NB4 (cell line): ENCODE data around the gene RASA2.
"Not testable (repeated sequence)": the region's sequence is repeated elsewhere in the genome, so short reads cannot be mapped to it uniquely, and the experiment has no call there.

Experiments
- DNase-seq: peaks from one replicate; pipeline ENCODE4 v3.0.0; 2010; ENCODE audit warnings: low read depth
- H3K4me3 ChIP-seq: one replicate; pipeline ENCODE4 v1.5.1; 2011; ENCODE audit warnings: mild to moderate bottlenecking, low read depth, low read length, moderate library complexity
- MYC ChIP-seq: IDR thresholded peaks from 2 replicates; pipeline ENCODE4 v1.6.1; 2011; ENCODE audit warnings: low read depth, low read length
- POLR2A ChIP-seq: IDR thresholded peaks from 2 replicates; pipeline ENCODE4 v1.6.1; 2011; ENCODE audit warnings: mild to moderate bottlenecking; ENCODE audit not compliant: insufficient read length; ENCODE audit errors: extremely low read depth
- TF ChIP-seq, protein P1 (sequence below): IDR thresholded peaks from 2 replicates; pipeline ENCODE4 v1.6.1; 2011; ENCODE audit warnings: low read depth, low read length
- TF ChIP-seq, protein P2 (sequence below): IDR thresholded peaks from one replicate; pipeline ENCODE4 v1.5.1; 2012; ENCODE audit warnings: low read depth, low read length

RASA2 gene

DNA sequence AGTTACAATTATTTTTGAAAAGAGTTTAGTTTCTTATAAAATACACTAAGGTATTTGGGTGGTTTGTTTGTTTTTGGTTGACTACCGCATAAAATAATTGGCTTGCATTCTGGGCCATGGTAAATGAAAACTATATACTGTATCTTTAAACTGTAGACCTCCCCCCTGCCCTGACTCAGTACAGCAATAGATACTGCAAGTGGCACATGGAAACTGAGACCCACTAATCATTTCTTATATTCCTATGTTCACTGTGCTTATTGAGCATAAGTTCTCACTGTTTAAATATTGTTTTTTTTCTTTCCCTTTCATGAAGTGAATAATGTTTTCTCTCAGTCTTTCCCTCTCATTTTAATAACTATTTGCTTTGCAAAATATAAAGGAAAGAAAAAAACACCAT is 45.8 kb downstream of the RASA2 start:
- no peak overlapping the region for H3K4me3 ChIP-seq
- TF ChIP-seq, protein P1, sequence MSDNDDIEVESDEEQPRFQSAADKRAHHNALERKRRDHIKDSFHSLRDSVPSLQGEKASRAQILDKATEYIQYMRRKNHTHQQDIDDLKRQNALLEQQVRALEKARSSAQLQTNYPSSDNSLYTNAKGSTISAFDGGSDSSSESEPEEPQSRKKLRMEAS, result no peak
- TF ChIP-seq POLR2A, result no peak
- TF ChIP-seq MYC, result no peak
- TF ChIP-seq, protein P2, sequence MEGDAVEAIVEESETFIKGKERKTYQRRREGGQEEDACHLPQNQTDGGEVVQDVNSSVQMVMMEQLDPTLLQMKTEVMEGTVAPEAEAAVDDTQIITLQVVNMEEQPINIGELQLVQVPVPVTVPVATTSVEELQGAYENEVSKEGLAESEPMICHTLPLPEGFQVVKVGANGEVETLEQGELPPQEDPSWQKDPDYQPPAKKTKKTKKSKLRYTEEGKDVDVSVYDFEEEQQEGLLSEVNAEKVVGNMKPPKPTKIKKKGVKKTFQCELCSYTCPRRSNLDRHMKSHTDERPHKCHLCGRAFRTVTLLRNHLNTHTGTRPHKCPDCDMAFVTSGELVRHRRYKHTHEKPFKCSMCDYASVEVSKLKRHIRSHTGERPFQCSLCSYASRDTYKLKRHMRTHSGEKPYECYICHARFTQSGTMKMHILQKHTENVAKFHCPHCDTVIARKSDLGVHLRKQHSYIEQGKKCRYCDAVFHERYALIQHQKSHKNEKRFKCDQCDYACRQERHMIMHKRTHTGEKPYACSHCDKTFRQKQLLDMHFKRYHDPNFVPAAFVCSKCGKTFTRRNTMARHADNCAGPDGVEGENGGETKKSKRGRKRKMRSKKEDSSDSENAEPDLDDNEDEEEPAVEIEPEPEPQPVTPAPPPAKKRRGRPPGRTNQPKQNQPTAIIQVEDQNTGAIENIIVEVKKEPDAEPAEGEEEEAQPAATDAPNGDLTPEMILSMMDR, result no peak
- DNase-seq, result no peak

DNA sequence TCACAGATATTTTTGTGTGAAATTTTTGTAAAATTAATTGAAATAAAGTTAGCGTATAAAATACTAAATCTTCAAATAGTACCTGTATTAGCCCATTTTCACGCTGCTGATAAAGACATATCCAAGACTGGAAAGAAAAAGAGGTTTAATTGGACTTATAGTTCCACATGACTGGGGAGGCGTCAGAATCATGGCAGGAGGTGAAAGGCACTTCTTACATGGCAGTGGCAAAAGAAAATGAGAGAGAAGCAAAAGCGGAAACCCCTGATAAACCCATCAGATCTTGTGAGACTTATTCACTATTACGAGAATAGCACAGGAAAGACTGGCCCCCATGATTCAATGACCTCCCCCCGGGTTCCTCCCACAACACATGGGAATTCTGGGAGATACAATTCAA is 49.2 kb downstream of the RASA2 start:
- DNase-seq, H3K4me3 ChIP-seq: not testable (repeated sequence)

DNA sequence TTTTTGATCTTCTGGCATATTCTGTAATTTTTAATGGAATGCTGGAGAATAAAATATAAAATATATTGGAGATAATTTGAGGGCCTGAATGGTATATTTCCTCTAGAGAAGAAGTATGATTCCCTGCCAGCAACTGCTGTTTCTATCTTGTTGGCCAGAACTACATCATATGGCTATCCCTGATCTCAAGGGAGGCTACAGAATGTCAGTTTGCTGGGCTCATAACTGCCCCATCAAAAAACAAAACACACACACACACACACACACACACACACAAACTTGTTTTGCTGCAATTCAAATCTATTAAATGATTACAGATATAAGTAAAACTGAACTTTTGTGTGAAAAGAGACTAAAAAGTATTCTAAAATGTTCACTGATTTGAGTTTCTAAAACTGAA is 51.0 kb downstream of the RASA2 start:
- no peak for TF ChIP-seq POLR2A
- TF ChIP-seq, protein P2, result no peak
- no peak for TF ChIP-seq MYC
- TF ChIP-seq, protein P1, result no peak
- DNase-seq, result no peak
- no peak overlapping the region for H3K4me3 ChIP-seq

DNA sequence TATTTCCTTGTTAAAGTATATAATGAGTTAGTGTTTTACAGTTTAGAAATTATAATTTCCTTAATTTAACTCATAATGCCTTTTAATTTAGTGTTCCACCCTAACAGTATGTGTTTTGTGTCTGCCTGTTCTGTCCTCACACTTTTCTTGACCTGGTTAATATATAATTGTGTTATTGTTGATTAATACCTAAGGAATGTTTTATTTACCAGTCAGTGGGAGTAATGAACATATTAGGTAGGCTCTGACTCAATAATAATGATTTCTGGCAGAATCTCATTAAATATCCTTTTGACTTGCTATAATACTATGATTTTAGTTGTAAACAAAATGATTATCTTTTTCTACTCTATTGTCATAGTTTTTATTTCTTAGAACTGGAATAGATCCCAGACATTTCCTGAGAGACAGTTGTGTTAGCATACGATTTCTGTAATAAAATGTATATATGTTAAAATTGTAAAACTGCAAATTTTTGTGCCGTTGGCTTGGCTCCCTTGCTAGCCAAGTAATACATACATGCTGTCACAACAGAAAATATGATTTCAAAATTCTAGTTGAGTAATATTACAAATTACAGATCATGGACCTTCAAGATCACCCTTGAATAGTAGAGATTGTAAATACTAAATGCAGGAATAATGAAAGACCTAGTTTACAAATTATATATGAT is 51.9 kb downstream of the RASA2 start:
- no peak for DNase-seq
- TF ChIP-seq POLR2A (no peak), MYC (no peak)
- TF ChIP-seq, protein P1, result no peak
- TF ChIP-seq, protein P2, result no peak
- no peak overlapping the region for H3K4me3 ChIP-seq

DNA sequence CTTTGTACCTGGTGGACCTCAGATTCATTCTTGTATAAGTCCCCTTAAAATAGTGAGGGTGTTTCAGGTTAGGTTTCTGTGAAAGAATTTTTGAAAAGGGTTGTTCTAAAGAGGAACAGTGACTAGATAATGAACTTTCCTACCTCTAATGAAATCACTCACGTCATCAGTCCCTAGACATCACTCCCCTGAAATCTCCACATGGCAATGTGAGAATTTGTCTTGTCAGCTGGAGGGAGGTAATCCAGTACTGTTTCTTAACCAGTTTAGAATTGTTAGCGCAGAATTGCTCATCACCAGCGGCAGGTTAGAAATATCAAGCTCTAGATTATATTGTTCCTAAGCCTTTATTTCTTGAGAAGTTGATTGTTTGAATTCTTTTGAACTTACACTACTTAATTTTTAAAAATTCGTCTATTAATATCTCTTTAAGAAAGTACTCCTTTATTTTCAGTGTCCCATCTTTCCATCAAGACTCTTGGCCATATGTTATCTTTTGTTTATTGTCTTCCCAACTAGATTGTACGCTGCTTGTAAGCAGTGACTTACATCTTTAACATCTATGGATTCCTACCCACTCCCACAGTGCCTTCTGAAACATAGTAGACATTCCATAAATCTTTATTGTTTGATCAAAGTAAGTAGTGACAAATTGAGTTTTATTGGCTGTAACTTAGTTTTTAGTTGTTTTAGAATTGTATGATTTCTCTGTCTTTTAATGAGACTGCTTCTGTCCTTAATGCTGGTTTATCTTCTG is 52.8 kb downstream of the RASA2 start:
- DNase-seq, result no peak
- no peak for TF ChIP-seq POLR2A
- TF ChIP-seq, protein P1, result no peak
- TF ChIP-seq, protein P2, result no peak
- TF ChIP-seq MYC, result no peak
- no peak overlapping the region for H3K4me3 ChIP-seq

DNA sequence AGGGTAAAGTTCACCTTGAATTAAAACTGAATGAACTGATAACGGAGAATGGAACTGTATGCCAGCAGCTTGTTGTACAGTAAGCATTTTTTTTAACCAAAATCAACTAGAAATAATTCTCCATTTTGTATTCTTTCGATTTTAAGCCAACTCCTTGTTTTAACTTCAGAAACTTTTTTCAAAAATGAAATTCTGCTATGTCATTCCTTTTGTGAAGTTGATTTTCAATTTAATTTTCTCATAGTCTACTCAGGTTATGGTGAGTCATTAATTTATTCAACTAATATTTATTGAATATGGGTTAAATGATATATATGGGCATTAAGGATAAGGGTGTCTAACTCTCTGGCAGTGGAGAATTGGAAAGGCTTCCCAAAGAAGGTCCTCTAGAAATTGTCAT is 53.7 kb downstream of the RASA2 start:
- DNase-seq, result no peak
- no peak overlapping the region for H3K4me3 ChIP-seq
- TF ChIP-seq, protein P1, result no peak
- no peak for TF ChIP-seq POLR2A
- no peak for TF ChIP-seq MYC
- TF ChIP-seq, protein P2, result no peak
